Mucosa of rectum (tissue), 2 donors: ENCODE results near the gene CAPN12.
"Not testable (repeated sequence)": the region's sequence is repeated elsewhere in the genome, so short reads cannot be mapped to it uniquely, and the experiment has no call there.

Experiments used
- H3K27ac ChIP-seq, 2 donors: one replicate each; pipeline ENCODE4 v1.7.0; 2013; ENCODE audit warnings: inconsistent platforms in 2 of 2, low read depth in 2 of 2, low read length in 2 of 2
- H3K27me3 ChIP-seq, 2 donors: one replicate each; pipeline ENCODE4 v1.7.0; 2013; ENCODE audit warnings: low read length in 2 of 2; ENCODE audit not compliant: control insufficient read depth in 2 of 2, insufficient read depth in 2 of 2
- H3K36me3 ChIP-seq, 2 donors: one replicate each; pipeline ENCODE4 v1.7.0; 2013; ENCODE audit warnings: low read length in 2 of 2; ENCODE audit not compliant: control insufficient read depth in 2 of 2, insufficient read depth in 2 of 2
- H3K4me1 ChIP-seq, 2 donors: one replicate each; pipeline ENCODE4 v1.7.0; 2013; ENCODE audit warnings: low read length in 2 of 2, mild to moderate bottlenecking in 1 of 2; ENCODE audit not compliant: control insufficient read depth in 2 of 2, insufficient read depth in 2 of 2
- H3K4me3 ChIP-seq, 2 donors: one replicate each; pipeline ENCODE4 v1.7.0; 2013; ENCODE audit warnings: low read length in 2 of 2
- H3K9ac ChIP-seq, 2 donors: one replicate each; pipeline ENCODE4 v1.7.0; 2013; ENCODE audit warnings: low read length in 2 of 2, low read depth in 1 of 2, mild to moderate bottlenecking in 1 of 2
- H3K9me3 ChIP-seq, 2 donors: one replicate each; pipeline ENCODE4 v1.7.0; 2013; ENCODE audit warnings: low read length in 2 of 2; ENCODE audit not compliant: control insufficient read depth in 2 of 2
- donor health status: healthy.
- donor health status: Normal muscosa, but diverticular disease.

Gene CAPN12

GRCh38 chr19:38786061-38786460 is 41.8 kb upstream of the CAPN12 start:
- H3K27ac ChIP-seq, H3K27me3 ChIP-seq, H3K4me3 ChIP-seq, H3K4me1 ChIP-seq, H3K9me3 ChIP-seq, H3K9ac ChIP-seq, H3K36me3 ChIP-seq: not testable (repeated sequence)

GRCh38 chr19:38785187-38785699 is 41.0 kb upstream of the CAPN12 start:
- H3K9me3 ChIP-seq: no peaks in the 10 kb centered on the region
- no peak overlapping the region for H3K9ac ChIP-seq
- H3K4me3 ChIP-seq: no peak overlapping the region
- H3K36me3 ChIP-seq: no peaks in the 10 kb centered on the region
- no peaks in the 10 kb centered on the region for H3K4me1 ChIP-seq
- peaks cover 0 to 6% of the 10 kb centered on the region in 2 donors for H3K27me3 ChIP-seq
- no peak overlapping the region for H3K27ac ChIP-seq

- Histone ChIP-seq H3K9ac (no peak overlapping the region), H3K27ac (no peak overlapping the region), H3K9me3 (no peaks in the 10 kb centered on the region), H3K36me3 (no peaks in the 10 kb centered on the region), H3K4me1 (no peaks in the 10 kb centered on the region), H3K4me3 (no peak overlapping the region), H3K27me3 (peaks cover 0 to 6% of the 10 kb centered on the region in 2 donors)
Measured at GRCh38 chr19:38784224-38784623, 40.0 kb upstream of the CAPN12 start.

- H3K27ac ChIP-seq, H3K9me3 ChIP-seq, H3K4me1 ChIP-seq, H3K27me3 ChIP-seq, H3K36me3 ChIP-seq, H3K9ac ChIP-seq, H3K4me3 ChIP-seq: not testable (repeated sequence)
Measured at GRCh38 chr19:38782212-38782611, 37.9 kb upstream of the CAPN12 start.

GRCh38 chr19:38781058-38781457 is 36.8 kb upstream of the CAPN12 start:
- Histone ChIP-seq H3K4me3 (no peak overlapping the region), H3K36me3 (no peaks in the 10 kb centered on the region), H3K4me1 (no peaks in the 10 kb centered on the region), H3K9me3 (no peaks in the 10 kb centered on the region), H3K27me3 (peaks cover 0 to 6% of the 10 kb centered on the region in 2 donors), H3K9ac (no peak overlapping the region), H3K27ac (no peak overlapping the region)

GRCh38 chr19:38780443-38780842 is 36.2 kb upstream of the CAPN12 start:
- Histone ChIP-seq H3K4me3 (no peak overlapping the region), H3K36me3 (no peaks in the 10 kb centered on the region), H3K9ac (no peak overlapping the region), H3K27ac (no peak overlapping the region), H3K27me3 (peaks cover 0 to 6% of the 10 kb centered on the region in 2 donors), H3K9me3 (no peaks in the 10 kb centered on the region), H3K4me1 (no peaks in the 10 kb centered on the region)

GRCh38 chr19:38778733-38779132 is 34.5 kb upstream of the CAPN12 start:
- H3K9me3 ChIP-seq: no peaks in the 10 kb centered on the region
- no peak overlapping the region for H3K9ac ChIP-seq
- H3K27me3 ChIP-seq: peaks cover 0 to 6% of the 10 kb centered on the region in 2 donors
- H3K36me3 ChIP-seq: no peaks in the 10 kb centered on the region
- H3K4me3 ChIP-seq: no peak overlapping the region
- no peak overlapping the region for H3K27ac ChIP-seq
- no peaks in the 10 kb centered on the region for H3K4me1 ChIP-seq

GRCh38 chr19:38774181-38774950 is 30.1 kb upstream of the CAPN12 start:
- H3K9ac ChIP-seq: no peak overlapping the region
- H3K36me3 ChIP-seq: no peaks in the 10 kb centered on the region
- no peak overlapping the region for H3K4me3 ChIP-seq
- no peak overlapping the region for H3K27ac ChIP-seq
- no peaks in the 10 kb centered on the region for H3K9me3 ChIP-seq
- H3K27me3 ChIP-seq: no peaks in the 10 kb centered on the region
- peaks cover 2% of the 10 kb centered on the region in 2 donors for H3K4me1 ChIP-seq

GRCh38 chr19:38773469-38774177 is 29.3 kb upstream of the CAPN12 start, which contains the start of gene LGALS7:
LGALS7 (minus strand) TSS chr19:38773517; CDS start chr19:38773492, 25 bp downstream.
- Histone ChIP-seq H3K4me3 (no peak within 1 kb of the TSS), H3K27me3 (no peaks in the 10 kb centered on the region), H3K27ac (no peak within 1 kb of the TSS), H3K36me3 (no peaks in the 10 kb centered on the region), H3K9me3 (no peaks in the 10 kb centered on the region), H3K4me1 (peaks cover 2 to 4% of the 10 kb centered on the region in 2 donors), H3K9ac (no peak within 1 kb of the TSS)

- not testable (repeated sequence) for H3K4me1 ChIP-seq, H3K27ac ChIP-seq, H3K9ac ChIP-seq, H3K4me3 ChIP-seq, H3K36me3 ChIP-seq, H3K9me3 ChIP-seq, H3K27me3 ChIP-seq
Measured at GRCh38 chr19:38771569-38771968, 27.3 kb upstream of the CAPN12 start.
